GM18505 (cell line): ENCODE measurements around the gene CDCA4.

Source experiments
- ATAC-seq: cut with Tn5 transposase; IDR thresholded peaks from one replicate; pipeline ENCODE4 v1.9.1; 2021; ENCODE audit not compliant: unreplicated experiment
- POLR2A ChIP-seq: IDR thresholded peaks from 4 replicates; pipeline ENCODE4 v1.6.1; 2011; ENCODE audit warnings: borderline replicate concordance; ENCODE audit not compliant: insufficient read depth, insufficient read length; ENCODE audit errors: extremely low read depth

Gene CDCA4

DNA sequence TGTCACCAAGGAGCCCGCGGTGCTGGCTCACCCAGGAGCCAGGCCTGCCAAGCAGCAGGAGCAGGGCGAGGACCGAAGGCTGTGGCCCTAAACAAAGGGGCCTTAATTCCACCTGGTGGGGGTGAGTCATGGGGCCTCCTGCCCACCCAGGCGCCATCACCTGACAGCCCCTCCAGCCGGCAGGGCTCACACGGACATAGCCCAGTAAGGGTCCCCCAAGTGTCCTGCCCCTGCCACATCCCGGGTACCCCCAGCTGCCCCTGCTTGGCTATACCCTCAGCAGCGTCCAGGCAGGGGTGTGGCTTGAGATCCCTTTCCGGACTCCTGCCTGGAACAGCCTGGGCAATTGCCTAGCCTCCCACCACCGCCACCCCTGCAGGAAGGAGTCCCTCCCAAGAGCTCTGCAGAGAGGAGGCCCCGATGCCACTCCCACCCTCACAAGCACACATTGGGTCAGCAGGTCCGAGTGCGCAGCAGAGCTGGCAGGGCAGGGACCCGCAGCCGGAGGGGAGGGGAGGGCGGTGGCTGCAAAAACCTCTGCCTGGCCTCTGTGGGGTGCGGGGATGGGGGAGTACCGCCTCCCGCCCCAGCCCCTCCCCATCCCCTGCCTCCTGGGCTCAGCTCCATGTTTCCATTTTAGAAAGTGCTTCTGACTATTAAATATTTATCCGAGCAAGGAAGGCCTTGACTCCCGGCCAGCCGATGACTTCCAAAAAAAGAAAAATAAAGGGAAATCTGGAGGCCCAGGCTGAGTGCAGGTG lies 47.3 kb downstream of the CDCA4 start:
- no peak for TF ChIP-seq POLR2A
- ATAC-seq = no peak

DNA sequence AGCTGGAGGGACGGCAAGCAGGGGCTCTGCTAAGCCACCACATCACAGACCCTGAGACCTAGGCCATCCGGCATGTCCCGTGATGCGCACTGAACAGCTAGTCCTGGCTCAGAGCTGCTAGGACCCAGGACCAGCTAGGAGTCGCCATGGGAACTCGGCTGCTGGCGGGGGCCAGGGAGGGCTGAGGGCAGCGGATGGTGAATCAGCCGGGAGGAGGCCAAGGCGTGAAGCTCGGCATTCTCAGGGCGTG lies 47.8 kb downstream of the CDCA4 start:
- no peak for TF ChIP-seq POLR2A
- ATAC-seq = no peak

DNA sequence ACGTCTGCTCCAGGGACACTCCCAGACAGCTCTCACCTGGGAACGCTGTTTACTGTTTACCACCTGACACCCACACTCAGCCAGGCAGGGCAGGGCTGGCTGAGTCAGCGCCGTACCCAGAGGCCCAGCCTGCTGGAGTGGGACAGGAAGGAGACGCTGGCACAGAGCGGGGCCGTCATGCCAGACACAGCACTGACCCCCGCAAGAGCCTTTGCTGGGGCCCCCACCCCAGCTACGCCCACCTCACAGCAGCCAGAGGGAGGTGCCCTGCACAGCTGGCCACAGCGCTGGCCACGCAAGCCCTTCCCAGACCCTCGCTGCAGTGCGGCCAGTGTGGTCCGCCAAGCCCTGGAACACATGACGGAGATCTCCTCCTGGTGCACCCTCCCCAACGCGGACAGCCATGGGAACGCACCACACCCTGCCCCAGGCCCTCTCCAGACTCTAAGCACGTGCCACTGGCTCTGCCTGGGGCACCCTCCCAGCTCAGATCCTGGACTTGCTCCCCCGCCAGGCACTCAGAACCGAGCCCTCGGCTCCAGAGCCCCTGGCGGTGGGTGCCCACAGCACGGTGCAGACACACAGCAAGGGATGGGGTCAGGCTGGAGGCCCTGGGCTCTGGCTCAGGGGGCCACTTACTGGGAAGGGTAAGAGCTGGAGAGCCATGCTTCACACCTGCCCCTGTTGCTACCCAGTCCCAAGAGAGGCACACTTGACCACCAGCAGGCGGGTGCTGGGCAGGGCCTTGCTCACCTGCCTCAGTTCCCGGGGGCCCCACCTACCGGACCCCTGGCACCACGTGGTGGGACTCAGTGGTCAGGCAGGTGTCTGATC lies 48.4 kb downstream of the CDCA4 start:
- no peak for ATAC-seq
- TF ChIP-seq POLR2A = no peak

DNA sequence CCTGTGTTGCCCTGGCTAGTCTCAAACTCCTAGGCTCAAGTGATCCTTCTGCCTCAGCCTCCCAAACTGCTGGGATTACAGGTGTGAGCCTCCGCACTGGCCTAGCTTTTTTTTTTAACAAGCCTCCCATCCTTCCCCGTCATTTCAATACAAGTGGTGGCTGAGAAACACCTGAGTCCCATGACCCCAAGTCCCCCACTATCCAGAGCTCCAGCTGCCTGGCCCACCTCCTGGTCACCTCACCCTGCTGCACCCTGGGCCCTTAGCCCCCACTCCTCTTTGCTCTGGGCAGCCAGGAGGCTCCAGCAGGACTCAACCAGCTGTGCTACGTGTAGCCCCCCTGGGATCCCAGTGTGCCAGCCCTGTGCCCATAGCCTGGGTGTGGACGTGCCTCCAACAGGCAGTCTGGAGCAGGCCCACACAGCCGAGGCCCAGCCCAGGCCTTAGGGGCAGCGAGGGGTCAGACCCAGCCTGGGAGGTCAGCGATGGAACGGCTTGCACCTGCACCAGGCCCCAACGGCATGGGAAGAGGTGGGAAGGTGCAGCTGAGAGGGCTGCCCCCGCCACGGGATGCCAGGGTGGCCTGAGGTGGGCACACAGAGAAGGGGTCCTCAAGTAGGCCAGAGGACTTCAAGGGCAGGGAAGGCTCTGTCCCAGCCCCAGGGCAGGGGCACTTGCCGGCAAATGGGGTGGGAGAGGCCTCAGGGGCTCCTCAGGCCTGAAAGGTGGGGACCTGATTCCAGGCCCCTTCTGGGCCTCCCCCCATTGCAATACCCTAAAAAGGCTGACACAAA lies 49.2 kb downstream of the CDCA4 start:
- ATAC-seq = no peak

DNA sequence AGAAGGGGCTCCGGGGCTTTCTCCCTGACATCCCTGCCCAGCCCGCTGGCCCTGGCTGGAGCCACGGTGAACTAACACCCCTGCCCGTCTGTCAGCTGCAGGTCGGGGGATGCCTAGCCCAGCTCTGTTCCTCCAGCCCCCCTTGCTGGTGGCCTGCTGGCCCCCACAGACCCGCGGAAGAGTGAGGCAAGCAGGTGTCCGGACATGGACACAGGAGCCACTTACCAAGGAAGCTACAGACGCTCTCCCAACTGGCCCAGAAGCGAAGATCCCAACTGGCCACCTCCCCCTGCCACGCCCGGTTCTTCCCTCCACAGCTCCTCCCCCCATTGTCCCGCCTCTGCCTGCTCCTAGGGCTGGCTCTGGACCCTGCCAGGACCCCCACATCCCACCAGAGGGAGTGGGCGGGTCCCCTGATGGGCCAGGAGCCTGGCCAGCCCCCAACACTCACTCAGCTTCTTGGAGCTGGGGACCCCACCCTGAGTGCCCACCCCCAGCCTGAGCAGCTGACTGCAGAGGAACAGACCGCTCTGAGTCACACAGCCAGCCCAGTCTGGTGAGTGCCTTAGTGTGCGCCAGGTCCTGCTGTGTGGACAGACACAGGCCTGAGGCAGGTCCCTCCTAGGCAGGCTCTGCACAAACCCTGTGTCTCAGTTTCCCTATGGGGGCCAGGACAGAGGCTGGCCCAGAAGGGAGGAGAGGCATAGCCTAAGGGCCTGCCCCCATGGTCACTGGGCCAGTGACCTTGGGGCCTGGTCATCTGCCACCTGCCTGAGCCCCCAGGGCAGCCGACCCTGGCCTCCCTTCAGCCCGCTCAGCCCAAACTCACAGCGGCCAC lies 50.4 kb downstream of the CDCA4 start:
- ATAC-seq = no peak
- TF ChIP-seq POLR2A = no peak

More for the DNA sequence above, 49.2 kb downstream of the CDCA4 start:
- TF ChIP-seq POLR2A = no peak

DNA sequence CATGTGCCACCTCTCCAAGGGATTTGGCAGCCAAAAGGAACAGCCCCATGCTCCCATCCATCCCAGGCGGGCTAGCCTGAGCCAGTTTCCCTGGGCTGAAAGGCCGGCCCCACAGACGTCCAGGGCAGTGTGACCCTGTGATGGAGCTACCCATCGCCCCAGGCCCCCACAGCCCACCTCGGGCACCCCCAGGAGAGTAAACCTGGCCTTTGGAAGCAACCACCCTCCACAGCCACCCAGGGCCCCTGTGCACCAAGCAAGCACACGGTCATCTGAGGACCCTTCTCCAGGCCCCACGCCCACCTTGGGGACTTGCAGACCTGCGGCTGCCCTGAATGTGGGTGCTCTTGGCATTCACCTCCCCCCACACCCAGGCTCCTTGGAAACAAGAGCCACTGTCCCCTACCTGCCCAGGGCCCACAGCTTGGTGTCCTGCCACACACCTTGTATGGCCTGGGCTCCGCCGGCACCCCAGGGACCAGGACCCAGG lies 51.1 kb downstream of the CDCA4 start:
- ATAC-seq = no peak
- TF ChIP-seq POLR2A = no peak

DNA sequence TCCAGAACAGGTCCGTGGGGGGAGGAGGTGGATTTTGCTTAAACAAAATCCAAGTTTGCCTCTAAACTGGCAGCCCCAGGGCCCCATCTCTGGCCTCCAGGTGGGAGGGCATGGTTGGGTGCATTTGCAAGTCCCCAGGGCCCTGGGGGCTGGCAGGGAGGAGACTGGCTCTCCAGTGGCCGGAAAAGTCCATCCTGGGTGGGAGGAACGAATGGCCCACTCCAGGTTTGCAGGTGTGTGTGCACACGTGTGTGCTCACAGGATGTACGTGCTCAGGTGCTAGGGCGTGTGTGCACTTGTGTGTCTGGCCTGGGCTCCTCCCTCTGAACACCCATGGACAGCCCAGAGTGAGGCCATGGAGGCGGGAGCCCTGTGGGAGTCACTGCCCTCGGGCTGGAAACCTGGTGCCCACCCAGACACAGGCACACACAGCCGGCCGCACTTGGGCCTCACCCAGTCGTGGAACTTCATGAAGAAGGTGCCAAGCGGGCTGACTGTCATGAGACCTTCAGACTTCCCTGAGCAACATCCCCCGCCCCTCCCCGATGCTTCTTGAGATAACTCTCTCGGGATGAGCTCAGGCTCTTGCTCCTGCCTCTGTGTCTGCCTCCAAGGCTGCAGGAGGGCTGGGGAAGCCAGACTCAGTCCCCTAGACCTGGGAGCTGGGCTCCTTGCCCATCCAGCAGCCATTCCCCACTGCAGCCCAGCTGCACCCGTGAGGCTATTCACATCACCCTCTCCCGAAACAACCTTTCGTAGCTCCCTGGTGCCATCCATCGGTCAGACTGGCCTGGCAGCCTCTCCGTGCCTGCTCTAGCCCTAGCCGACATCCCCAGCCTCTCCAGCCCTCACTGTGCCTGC lies 52.1 kb downstream of the CDCA4 start:
- TF ChIP-seq POLR2A = no peak

DNA sequence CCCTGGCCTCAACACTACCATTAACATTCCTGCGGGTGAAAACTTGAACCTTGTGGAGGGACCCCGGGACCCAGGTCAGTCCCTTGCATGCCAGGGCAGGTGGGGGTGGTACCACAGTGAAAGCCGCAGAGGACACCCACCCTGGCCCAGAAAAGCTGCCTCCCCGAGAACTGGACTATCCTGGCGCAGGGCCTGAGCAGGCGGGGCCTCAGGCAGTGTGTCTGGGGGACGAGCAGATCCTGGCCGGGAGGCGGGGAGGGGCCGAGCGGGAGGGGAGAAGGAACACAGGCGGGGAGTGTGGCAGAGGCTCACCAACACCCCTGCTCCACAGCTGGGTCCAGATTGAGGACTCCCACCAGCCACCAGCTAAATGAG lies 52.7 kb downstream of the CDCA4 start:
- ATAC-seq = no peak
- no peak for TF ChIP-seq POLR2A

More for the DNA sequence above, 52.1 kb downstream of the CDCA4 start:
- no peak for ATAC-seq

DNA sequence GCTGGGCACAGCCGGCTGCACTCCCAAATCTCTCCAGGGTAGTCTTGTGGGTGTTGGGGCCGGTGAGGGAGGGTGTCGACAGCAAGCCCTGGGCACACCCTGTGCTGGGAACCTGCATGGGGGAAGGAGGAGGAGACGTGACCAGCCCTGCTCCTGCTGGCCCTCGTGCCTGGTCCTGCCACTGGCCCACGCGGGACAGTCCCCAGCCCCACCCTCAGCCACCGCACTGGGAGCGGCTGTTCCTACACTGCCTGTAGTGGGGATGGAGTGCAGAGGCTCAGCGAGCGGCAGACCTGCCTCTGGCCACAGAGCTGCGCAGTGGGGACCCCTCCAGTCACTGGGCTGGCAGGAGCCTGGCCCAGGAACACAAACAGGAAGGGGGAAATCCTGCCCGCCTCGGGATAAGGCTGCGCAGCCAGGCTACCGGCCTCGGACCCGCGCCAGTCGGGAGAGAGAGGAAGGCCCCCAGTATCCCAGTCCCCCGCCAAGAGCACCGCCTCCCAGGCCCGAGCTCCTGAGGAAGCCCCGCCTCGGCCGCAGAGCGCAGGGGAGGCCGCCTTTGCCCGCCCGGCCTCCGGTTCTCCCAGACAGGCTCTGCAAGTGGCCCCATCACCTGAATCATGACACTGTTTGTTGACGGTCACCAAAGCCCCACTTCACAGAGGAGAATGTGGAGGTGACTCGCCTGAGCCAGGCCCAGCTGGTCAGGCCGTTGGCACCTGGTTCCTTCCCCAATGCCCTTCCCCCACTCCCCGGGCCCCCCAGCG lies 53.3 kb downstream of the CDCA4 start:
- ATAC-seq = no peak
- TF ChIP-seq POLR2A = no peak

DNA sequence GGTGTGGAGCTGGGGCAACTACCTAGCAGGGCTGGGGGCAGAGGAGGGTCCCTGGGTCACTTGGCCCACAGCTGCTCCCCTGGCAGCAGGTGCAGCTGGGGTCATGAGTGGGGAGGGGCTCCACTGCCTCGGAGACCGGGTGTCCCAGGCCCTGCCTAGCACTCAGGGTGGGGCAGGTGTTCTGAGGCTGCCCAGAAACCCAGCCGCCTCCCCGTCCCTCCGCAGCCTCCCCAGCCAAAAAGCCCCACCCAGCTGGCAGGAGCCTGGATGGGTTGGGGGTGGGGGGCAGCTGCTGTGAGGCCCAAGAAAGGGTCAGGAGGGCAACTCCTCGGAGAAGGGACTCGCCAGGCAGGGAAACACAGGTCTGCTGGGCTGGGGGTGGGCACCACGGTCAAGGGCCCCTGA lies 53.9 kb downstream of the CDCA4 start:
- no peak for ATAC-seq
- no peak for TF ChIP-seq POLR2A

DNA sequence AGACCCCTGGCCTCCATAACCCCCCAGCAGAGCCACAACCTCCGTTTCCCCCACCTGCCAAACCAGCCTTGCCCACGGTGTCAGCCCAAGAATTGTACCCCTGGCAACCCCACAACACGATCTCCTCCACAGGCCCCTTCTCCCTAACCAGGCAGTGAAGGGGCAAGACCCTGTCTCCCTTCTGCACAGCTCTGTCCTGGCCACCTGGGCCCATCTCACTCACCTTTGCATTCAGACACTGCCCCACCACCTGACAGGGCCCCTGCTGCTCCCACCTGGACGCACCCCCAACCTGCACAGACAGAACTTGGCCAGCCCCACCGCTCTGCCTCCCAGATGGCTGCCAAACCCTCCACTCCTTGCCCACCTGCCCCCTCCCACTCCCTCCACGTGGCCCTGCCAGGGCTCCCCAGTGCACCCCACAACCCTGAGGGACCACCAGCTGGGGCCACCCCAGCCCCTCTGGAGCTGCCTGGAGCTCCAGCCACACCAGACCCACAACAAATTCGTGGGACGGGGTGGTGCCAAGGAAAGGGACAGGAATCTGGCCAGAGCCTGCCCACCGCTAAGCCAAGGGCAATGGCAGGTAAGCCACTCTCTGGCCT lies 54.5 kb downstream of the CDCA4 start:
- no peak for ATAC-seq
- no peak for TF ChIP-seq POLR2A
